Erythroblast (primary cell): ENCODE data around the gene GDF9.

Source experiments
- DNase-seq, 2 experiments: peaks; one replicate each; lab custom pipeline; 2025; lab: John Stamatoyannopoulos, UW
- GATA1 ChIP-seq: IDR thresholded peaks from 2 replicates; pipeline ENCODE4 v1.6.1; 2011; ENCODE audit warnings: low read depth, mild to moderate bottlenecking, control low read depth, low read length, moderate library complexity
- POLR2A ChIP-seq: IDR thresholded peaks from 2 replicates; pipeline ENCODE4 v1.6.1; 2011; ENCODE audit warnings: mild to moderate bottlenecking, low read length

GDF9 gene

GRCh38 chr5:132824426-132824825, 41.8 kb downstream of the GDF9 start:
- TF ChIP-seq POLR2A (no peak), GATA1 (no peak)
- DNase-seq = no peak

- DNase-seq = no peak
- TF ChIP-seq GATA1 (no peak), POLR2A (no peak)
Observed at GRCh38 chr5:132823481-132824050, 42.7 kb downstream of the GDF9 start.

GRCh38 chr5:132822650-132823480, 43.4 kb downstream of the GDF9 start:
- peak; percentile 41 to 55 for DNase-seq
- no peak for TF ChIP-seq POLR2A
- TF ChIP-seq GATA1 = no peak

- TF ChIP-seq GATA1 = no peak
- no peak for DNase-seq
Observed at GRCh38 chr5:132821791-132822190, 44.5 kb downstream of the GDF9 start.

GRCh38 chr5:132821350-132821749, 44.9 kb downstream of the GDF9 start:
- DNase-seq = no peak
- TF ChIP-seq GATA1 = no peak
- no peak for TF ChIP-seq POLR2A

GRCh38 chr5:132820162-132820754, 46.0 kb downstream of the GDF9 start:
- no peak for TF ChIP-seq POLR2A
- no peak for TF ChIP-seq GATA1
- peak; percentile 93 to 95 for DNase-seq

- TF ChIP-seq POLR2A (no peak), GATA1 (no peak)
- DNase-seq = no peak
Observed at GRCh38 chr5:132819468-132819867, 46.8 kb downstream of the GDF9 start.

GRCh38 chr5:132817011-132817410, 49.3 kb downstream of the GDF9 start:
- TF ChIP-seq GATA1 (no peak), POLR2A (no peak)
- DNase-seq = no peak

- TF ChIP-seq POLR2A (no peak), GATA1 (no peak)
- DNase-seq = no peak
Observed at GRCh38 chr5:132816554-132816953, 49.7 kb downstream of the GDF9 start.

- TF ChIP-seq GATA1 (no peak), POLR2A (no peak)
- no peak for DNase-seq
Observed at GRCh38 chr5:132816083-132816482, 50.2 kb downstream of the GDF9 start.

GRCh38 chr5:132815454-132815853, 50.8 kb downstream of the GDF9 start:
- DNase-seq = no peak
- TF ChIP-seq POLR2A = no peak
- no peak for TF ChIP-seq GATA1

GRCh38 chr5:132814503-132815294, 51.6 kb downstream of the GDF9 start:
- TF ChIP-seq GATA1 (no peak), POLR2A (no peak)
- DNase-seq = peak in 1 of 2 experiments; percentile 43

GRCh38 chr5:132813599-132814502, 52.4 kb downstream of the GDF9 start:
- no peak for TF ChIP-seq POLR2A
- no peak for TF ChIP-seq GATA1
- peak; percentile 52 to 62 for DNase-seq
